ENCODE data around the gene PRH2.

GRCh38 chr12:10966314-10966713 is 37.3 kb downstream of the PRH2 start:
- TF ChIP-seq REST (IDR thresholded peaks at IDR 0.05; ENCODE audit: low read depth) (no peak), ZBTB7A (IDR thresholded peaks at IDR 0.05; ENCODE audit: low read depth) (no peak), EP300 (IDR thresholded peaks at IDR 0.05; ENCODE audit: borderline replicate concordance) (no peak)

Data from Ishikawa (cell line).